Activated CD8-positive, alpha-beta memory T cell treated with anti-CD3 and anti-CD28 coated beads, Interleukin-2, amount 50 U/mL, for 48 hours (primary cell): ENCODE results near the gene ASAP3.

Experiments used
- DNase-seq: peaks from one replicate; pipeline ENCODE4 v3.0.0-alpha.2; 2020

ASAP3 gene

DNA sequence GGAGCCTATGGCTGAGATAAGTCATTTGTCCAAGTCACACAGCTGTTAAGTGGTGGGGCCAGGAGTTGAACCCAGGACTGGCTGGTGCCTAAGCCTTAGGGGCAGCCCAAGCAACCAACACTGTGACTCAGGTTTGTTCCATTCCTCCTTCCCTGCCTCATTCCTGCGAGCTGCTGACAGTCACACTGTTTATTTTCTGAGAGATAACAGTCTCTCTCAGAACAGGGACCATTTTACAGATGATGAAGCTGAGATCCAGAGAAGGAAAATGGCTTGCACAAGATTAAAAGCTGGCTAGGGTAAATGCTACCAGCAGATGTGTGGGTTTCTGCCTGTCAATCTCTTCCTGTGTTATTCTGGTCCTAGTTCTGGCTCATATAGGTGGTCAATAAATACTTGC lies 35.1 kb downstream of the ASAP3 start:
- no peak for DNase-seq

DNA sequence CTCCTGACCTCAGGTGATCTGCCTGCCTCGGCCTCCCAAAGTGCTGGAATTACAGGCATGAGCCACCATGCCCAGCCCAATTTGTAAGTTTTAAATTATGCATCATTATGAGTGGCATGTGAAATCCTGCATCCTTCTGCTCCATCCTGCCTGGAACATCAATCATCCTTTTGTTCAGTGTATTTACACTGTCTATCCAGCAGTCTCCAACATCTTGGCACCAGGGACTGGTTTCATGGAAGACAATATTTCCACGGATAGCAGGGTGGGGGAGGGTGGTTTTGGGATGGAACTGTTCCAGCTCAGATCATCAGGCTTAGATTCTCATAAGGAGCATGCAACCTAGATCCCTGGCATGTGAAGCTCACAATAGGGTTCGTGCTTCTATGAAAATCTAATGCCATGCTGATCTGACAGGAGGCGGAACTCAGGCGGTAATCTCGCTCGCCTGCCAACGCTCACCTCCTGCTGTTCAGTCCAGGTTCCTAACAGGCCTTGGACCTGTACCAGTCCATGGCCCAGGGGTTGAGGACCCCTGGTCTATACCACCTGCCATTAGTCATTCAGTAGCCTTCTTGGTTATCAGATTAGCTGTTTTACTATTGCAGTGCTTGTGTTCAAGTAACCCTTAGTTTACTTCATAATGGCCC lies 37.2 kb downstream of the ASAP3 start:
- DNase-seq, result no peak

DNA sequence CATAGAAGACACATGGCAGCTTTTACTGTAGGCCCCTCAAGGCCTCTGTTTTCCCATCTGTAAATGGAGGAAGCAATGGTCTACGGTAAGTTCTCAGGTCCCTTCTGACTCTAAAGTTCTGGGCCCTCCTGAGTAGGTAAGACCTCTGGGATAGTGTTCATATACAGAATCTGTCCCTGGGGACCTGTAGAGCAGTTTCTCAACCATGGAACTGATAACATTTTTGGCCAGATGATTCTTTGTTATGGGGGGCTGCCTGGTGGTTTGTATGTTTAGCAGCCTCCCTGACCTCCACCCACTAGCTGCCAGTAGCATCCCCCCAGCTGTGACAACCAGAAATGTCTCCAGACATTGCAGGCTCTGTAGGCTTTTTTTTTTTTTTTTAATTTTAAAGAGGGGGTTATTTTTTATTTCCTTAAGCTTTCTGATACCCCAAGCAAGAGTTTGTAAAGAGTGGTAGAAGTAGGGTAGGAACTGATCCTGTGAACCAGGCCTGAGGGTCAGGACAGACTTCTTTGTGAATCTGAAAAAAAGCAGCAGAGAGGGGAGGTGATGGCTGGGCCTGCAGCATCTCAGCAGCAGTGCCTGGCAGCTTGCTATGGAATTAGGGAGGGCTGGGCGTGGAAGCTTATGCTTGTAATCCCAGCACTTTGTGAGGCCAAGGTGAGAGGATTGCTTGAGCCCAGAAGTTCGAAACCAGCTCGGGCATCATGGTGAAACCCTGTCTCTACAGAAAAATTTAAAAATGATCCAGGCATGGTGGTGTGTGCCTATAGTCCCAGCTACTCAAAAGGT lies 39.2 kb downstream of the ASAP3 start:
- DNase-seq, result no peak

DNA sequence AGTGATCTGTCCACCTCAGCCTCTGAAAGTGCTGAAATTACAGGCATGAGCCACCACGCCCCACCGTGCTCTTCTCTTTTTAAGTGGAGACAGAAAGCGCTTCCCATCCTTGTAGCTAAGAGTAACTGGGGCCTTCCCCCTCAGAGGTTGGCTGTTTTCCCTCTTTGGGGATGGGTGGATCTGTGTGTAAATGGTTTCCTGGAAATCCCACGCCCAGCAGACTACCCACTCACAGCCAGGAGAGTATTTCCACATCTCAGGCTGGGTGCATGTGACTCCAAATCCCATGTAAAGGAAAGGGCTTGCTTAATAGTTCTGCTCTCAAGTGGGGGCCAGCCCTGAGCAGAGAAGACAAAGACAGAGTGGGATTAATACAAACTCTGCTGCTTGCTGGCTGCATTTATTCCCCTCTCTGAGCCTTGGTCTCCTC lies 39.9 kb downstream of the ASAP3 start:
- no peak for DNase-seq

DNA sequence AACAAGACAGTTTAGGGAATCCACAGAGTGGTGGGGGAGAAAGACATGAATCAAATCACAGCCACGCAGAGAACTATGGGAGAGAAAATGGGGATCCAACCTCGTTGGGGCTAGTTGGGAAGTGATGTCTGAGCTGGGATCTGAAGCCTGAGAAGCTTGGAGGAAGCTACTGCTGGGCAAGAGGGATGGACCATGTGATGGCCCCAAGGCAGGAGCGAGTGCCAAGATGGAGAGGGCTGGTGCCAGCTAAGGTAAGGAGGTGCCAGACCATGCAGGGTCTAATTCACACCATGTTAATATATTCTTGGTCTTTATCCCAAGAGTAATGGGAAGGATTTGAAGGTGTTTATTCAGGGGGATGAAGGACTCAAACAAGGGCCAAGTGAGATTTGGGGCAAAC lies 41.2 kb downstream of the ASAP3 start:
- DNase-seq, result no peak

DNA sequence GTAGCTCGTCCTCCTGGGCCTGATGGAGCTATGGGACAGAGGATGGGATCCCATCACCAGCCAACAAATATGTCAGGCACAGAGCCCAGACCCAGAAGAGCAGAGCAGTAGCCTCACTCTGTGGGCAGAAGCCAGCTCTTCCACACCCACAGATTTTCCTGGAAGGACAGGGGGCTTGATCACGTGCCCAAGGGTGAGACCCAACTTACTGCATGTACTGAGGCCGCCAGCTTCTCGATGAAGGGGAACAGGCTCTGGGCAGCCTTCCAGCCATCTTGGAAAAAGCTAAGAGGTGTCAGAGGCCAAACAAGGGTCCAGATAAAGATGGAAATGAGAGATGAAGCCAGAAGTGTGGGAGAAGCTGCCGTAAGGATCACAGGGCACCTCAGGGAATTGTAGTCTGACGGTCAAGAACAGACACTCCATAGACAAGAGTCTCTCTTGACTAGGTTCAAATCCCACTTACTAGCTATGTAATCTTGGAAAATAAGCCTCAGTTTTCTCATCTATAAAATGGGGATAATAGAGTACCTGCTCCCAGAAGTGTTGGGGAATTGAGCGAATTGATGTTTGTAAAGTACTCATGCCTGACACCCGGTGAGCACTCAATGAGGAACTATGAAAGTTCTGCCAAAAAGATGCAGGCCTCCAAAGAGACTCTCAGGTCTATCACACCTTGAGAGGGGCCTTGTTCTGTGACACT lies 42.4 kb downstream of the ASAP3 start:
- DNase-seq, result no peak

DNA sequence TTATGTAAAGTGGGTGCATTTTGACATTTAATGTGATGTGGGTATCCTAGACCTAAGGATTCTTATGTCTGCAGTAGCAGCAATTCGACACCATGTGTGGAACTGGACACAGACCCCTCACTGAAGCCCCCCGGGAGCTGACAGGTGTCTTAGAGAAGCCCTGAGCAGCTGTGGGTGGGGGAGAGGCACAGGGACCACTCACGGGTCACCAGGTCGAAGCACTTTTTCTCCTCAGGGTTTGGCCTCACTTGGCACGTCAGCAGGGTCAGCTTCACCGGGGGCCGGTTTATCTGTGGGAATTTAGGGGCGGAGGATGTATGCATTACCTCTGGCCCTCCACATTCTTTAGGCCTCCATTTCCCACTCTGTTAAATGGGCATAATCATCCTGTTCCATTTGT lies 45.4 kb downstream of the ASAP3 start:
- DNase-seq, result no peak

DNA sequence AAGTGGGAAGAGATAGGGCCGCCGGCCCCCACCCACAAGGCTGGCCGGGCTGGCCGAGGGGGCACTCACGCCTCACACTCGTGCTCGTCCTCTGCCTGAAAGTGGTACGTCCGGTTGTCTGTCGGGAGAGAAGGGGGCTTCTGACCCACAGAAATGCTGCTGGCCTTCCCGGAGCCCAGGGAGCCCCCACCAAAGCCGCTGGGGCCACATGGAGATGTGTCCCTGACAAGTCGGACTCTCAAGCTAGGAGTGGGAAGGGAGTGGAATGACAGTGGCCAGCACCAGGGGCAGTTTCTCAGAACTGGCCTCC lies 46.7 kb downstream of the ASAP3 start:
- DNase-seq, result no peak

DNA sequence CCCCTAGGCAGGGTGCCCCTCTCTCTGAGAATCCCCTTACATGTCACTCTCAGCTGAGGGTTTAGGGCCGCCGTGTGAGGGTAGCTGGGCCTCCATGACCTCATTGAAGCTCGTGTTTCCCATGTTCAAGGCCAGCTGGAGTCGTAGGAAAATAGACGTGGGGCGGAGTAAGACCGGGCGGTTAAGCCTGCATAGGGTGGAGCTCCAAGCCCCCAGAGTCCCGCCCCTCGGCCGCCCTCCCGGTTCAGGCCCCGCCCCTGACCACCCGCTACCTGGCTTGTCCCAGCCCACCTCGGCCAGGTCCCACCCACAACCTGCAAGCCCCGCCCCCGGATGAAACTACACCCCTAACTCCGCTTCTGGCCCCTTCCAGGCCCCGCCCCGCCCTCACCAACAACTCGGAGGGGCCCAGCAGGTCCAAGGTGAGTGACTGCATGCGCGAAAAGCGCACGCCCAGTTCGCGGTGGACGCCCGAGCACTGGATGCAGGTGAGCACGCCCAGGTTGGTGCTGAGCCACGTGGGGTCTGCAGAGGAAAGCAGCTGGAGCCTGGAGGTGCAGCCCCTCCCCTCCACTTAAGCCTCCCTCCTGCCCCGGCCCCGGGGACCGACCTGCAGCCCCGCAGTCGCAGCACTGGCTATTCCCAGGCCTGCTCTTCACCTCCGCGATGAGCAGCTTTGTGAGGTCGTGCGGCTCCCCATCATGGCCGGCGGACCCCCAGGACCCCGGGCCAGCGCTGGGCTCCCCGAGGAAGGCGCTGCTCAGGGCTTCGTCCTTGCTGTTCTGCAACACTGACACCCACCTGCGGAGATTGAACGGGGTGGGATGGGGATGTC lies 47.2 kb downstream of the ASAP3 start:
- peak; percentile 61 for DNase-seq

DNA sequence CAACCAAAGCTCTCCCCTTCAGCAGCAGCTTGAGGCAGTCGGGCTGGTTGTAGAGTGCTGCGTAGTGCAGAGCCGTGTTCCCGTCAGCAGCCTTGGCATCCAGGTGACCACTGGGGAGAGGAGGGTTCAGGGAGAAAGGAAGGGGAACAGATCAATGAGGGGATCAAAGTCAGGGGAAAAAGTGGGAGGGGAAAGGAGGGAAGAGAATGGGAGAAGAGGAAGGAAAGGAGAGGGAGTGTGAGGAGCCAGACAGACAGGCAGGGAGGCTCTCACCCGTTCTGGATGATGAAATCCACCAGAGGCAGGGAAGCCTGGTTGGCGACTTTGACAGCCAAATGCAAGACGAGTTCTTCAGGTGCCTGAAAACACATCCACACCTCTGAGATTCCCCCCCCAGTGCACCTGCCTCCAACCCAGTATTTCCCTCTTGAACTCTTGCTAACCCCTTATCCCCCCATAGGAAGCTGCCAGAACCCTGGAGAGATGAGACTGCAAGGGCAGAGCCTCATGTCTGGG lies 49.7 kb downstream of the ASAP3 start:
- no peak for DNase-seq

DNA sequence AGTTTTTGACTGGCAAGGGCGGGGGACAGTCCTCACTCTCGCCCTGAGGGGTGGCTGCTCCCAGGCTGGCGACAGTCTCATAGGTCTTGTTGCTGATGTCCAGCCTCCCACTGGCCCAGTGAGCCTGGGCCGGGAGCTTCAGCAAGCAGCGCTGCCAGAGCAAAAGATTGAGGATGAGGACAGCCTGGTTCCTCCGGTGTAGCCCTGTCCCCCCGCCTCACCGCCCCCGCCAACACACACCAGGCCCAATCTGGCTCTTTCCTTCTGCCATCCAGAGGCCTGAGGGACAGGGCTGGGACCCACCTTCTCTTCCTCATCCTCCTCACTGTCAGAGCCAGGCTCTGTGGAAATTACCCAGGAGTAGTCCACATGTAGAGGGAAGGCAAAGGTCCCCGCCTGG lies 50.9 kb downstream of the ASAP3 start:
- no peak for DNase-seq

DNA sequence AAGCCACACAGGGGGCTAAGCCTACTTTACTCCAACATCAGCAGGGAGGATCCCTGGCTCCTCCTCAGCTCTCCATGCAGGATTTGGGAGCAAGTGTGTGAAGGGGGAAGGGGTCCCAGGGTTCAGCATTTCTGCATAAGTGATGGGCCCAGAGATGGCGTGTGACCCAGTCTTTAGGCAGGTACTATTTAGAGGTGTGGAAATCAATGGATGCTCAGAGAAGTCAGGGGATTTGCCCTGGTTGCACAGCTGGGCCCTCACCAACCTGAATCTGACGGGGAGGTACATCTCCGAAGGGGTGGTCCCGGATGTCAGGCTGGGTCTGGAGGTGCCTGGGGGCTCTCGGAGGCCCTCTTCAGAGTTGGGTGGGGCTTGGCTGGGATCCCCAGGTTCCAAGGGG lies 52.5 kb downstream of the ASAP3 start:
- no peak for DNase-seq

DNA sequence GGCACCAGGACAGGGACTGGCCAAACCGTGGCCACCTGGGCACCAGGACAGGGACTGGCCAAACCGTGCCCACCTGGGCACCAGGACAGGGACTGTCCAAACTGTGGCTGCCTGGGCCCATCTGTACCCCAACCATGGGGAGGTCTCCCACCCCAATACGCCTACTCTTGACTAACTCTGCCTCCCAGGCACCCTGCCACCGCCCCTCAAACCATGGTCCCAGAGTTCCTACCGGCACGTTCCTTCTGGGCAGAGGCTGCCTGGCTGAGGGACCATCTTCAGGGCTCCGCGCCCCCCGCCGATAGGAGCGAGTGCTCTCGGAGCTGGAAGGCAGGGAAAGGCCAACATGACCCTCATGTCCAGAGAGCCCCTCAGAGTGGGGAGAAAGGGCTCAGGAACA lies 53.2 kb downstream of the ASAP3 start:
- no peak for DNase-seq

DNA sequence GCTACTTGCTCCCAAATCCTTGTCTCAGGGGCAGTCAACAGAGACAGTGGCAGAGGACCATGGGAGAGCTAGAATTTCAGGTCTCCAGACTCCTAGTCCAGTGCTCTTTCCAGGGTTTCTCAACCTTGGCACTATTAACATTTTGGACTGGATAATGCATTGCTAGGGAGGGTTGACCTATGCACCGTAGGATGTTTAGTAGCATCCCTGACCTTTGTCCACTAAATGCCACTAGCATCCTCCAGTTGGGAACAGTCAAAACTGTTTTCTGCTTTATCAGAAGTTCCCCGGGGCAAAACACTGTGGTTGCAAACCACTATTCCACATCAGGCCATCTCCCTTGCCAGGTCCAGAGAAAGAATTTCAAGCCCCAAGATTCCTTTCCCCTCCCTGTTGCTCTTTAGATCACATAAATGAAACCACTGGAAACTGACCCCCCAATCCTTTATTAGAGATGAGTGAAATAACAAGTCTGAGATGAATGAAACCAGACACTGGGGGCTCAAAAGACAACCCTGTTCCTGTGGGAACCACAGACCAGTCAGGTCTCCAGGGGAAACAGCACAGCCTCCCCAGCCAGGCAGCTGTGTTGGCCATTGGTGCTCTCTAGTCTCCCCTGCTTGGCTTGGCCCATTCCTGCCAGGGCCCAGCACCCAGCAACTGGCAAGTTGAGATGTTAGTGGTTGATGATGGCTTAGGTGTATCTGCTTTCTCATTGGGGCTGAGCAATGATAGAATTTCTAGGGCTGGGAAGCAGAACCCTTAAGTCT lies 55.7 kb downstream of the ASAP3 start:
- DNase-seq, result no peak

DNA sequence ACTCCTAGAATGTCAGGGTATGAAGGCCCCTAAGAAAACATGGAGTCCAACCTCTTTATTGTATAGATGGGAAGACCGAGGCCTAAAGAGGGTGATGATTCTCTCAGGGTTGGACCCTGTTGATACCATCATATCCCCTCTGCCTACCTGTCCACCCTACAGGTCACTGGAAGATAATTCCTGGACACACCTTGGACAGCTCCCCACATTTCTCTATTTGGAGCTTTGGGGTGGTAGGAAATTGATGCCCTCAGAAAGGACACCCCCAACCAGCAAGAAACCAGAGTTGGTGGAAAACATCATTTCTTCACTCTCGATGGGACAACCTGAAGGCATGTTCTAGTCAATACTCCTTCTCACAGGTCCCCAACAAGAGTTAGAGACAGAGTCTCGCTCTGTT lies 56.4 kb downstream of the ASAP3 start:
- DNase-seq, result no peak

DNA sequence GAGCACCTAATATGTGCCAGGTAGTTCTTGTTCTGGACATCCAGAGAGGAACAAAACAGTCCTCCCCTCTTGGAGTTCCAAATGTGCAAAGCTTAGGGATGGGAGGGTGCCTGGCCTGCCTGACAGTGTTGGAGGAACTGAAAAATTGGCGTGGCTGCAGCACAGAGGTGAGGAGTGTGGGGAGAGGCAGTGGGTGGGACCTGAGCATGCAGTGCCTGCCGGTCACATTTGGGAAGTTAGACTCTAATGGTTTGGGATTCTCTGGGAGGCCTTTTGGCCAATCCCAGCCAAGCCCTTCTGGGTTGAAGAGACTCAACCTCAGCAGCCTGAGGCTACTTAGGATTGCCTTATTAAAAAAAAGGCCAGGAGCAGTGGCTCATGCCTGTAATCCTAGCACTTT lies 57.2 kb downstream of the ASAP3 start:
- DNase-seq, result no peak

DNA sequence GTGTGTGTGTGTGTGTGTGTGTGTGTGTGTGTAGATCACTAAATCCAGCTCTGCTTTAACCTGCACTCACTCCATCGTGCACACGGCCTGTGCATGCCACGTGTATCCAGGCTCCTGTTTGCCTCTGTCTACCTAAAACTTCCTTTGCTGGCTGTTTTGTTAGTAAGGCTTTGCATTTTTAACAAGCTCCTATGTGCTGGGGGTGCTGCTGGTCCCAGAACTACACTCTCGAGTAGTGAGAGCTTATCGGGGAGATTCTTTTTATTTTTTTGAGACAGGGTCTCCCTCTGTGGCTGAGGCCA lies 58.8 kb downstream of the ASAP3 start:
- DNase-seq, result no peak

DNA sequence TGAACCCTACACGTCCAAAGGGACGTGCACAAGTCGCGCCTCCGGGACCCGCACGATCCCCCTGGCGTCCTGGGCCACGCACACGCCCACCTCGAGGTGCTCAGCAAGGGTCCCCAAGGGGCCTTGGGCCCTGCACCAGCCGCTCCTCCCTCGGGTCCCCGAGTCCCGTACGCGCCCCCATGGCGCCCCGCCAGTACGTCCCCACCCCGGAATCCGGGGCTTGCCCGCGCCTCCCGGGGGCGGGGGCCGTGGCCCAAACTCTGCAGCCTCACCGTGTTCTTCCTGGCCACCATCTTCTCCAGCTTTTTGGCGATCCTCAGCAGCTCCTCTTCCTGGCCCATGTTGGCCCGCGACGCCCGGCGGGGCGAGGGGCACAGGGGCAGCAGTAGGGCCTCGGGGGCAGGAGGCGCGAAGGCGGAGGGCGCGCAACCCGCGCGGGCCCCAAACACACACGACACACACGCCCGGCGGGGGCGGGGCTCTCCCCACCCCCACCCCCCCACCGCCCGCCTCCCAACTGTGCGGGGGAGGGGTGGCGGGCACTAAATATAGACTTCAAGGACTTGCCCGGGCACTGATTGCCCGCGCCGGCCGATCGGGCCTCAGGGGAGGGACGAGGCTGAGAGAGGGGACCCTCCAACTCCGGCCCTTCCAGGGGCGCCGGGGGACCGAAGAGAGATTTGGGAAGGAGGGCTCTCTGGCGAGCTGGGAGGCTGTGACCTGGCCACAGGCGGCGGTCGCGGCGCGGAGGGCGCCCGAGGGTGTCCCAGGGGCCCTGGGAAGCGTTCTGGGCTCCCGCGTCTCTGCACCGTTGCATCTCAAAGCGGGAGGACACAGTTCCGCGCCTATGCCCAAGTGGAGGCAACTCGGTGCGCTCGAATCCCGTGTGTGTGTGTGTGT lies 59.4 kb downstream of the ASAP3 start, which contains the start of gene TCEA3:
TSS of gene TCEA3 (minus strand) at position 456 of the 900 bp plus-strand sequence. CDS start at position 341, 115 bp downstream.
- peak; percentile 66 for DNase-seq

DNA sequence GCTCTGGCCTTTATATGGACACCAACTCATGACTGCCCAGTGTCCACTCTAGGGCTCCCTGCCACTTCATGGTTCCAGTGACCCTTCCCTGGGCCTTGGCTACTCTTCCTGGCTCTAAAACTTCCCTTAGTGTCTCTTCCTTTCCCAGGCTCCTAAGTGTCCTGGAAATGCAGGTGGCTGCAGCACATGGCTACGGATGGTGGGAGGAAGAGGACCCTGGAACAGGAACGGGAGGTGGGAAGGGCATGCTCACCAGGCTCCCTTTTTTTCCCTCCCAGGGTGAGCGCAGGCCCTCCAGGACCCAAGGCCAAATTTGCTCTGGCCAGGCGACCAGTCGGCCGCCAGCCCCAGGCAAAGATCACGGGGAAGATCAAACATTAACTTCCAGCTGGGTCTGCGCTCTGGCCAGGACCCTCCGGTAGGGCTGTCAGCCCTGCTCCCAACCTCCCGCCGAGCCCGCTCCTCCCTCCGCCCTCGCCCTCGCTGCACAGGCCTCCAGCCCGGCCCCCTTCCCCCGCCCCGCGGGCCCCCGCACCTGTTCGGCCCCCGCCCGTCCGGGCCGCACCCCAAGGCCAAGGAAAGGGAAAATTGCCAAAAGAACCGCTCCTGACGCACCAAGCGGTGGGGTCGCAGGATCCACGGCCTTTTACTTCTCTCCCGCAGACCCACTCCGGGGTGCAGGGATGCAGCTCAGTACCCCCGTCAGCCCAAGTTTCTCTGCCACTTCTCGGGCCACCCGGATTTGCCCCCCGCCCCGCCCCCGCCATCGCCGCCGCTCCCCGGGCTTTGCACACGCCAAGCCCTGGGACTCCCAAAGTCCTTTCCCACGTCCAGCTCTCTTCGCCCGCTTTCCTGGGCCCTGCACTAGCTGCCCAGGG lies 60.3 kb downstream of the ASAP3 start:
- DNase-seq, result peak; percentile 54

DNA sequence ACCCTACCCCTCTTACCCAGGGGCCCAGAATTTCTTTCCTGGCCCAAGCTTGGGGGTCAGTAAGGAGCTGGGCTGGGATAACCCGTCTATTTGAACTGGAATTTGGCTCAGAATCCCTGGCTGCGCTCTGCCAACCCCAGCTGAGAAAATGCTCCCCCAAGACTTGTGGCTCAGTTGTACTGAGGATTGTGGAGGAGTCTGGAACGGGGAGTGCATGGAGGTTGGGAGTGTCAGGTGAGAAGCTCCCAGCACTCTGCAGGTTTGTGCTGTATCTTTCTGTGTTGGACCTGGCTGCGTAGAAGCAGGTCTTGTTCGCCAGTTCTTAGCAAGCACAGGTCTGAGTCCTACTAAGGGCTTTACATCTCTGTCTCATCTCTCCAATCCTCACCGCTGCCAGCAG lies 61.0 kb downstream of the ASAP3 start:
- DNase-seq, result no peak
